NCI-H2196 treated with DMSO at 0.1 percent for 48 hours (cell line): Measurements from ENCODE around the gene GPD2.
"Not testable (repeated sequence)": the region's sequence is repeated elsewhere in the genome, so short reads cannot be mapped to it uniquely, and the experiment has no call there.

Experiments used
- DNase-seq: peaks from one replicate; lab custom pipeline; 2025; ENCODE audit not compliant: unreplicated experiment; lab: John Stamatoyannopoulos, UW

Gene GPD2

DNA sequence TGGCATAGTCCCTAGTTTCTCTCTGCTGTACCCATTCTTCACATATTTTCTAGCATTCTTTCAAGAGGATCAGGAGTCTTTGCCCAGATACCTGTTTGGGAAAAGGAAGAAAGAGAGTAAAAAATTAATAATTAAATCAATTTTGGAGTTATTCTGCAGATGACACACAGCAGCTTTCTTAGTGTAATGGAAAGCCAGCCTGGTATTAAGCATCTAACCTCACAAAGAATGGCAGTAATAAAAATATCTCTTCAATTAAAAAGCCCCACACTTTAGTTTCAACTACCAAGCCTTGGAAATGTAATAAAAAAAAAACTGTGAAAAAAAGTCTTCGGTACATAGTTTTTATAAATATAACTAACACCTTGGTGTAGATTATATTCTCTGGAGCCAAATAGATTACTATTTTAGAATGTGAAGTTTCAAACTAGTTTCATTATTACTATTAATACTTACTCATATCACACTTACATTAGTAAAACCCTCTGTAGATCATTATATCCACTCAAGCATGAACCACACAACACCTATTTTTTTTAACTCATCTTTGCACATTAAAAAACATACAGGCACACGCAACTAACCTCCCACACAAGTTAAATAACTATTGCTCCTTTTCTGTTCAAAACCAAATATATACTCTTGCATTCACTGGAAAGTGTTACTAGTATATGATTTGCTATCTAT is 90.9 kb downstream of the GPD2 start:
- no peak for DNase-seq

DNA sequence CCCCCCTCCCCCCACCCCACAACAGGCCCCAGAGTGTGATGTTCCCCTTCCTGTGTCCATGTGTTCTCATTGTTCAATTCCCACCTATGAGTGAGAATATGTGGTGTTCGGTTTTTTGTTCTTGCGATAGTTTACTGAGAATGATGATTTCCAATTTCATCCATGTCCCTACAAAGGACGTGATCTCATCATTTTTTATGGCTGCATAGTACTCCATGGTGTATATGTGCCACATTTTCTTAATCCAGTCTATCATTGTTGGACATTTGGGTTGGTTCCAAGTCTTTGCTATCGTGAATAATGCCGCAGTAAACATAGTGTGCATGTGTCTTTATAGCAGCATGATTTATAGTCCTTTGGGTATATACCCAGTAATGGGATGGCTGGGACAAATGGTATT is 92.4 kb downstream of the GPD2 start:
- not testable (repeated sequence) for DNase-seq

DNA sequence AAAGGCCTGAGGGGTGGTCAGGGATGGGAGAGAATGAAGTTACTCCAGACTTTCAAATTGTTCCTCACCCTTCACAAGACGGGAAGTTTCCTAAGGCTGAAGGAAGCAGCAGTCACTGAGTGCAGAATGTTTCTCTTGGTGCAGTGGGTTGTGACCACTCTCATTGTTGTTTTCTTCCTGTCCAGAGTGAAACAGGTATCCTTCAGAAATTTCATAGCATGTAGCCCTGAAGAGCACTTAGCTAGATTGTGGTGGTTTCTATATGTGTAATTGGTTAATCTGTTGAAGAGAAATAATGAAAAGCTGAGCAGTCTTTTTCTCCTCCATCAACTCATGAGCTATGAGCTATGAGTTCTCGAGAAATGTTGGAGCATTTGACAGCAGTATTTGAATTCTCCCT is 96.8 kb downstream of the GPD2 start:
- no peak for DNase-seq

DNA sequence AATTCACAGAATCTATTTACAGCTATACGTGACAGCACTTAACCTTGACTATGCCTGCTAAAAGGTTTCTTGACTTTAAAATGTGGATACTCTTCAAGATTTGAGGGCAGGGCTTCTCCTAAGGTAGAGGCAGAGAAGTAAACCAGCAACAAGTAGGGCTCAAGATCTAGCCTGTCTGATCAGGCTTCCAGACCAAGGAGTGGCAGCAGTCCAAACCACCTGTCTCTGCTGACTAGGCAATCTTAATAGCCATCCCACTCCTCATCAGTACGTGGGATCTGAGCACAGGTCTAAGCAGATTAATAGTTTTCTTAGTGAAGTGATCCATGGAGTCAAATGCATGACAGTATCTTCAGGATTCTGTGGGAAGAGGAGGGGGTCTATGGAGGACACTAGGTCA is 100.4 kb downstream of the GPD2 start:
- no peak for DNase-seq

DNA sequence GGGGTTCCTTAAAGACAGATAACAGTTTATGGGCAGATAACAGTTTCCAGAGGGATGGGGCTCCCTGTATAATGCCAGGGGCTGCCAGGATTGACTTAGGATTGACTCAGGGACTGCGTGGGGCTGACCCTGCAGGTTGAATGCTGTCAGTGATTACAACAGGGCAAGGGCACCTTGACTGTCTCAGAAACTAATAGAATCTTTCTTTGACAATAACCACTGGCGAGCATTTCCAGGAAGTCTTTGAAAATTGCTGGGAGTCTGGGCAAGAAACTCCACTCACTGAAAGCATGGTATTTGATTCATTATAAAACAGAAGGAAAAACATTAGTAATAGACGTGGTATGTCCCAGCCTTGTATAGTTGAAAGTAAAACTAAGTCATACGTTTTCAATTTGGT is 101.0 kb downstream of the GPD2 start:
- no peak for DNase-seq

DNA sequence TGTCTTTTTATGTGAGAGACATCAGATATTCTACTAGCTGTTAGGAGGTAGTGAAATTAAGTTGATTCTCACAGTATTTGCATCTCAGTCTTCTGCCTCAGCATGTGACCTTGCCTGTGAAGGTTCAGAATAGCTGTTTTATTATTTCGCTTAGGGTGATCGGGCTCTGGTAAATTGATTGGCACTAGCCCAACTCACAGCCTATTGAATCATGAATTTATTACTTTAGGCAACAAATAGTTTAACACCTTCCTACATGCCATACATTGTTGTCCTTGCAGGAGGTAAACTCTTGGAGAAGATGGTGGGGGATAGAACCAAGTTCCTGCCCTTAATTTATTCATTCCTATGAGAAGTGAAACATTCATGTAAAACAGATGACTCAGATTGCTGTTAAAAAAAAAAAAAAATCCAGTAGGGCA is 101.9 kb downstream of the GPD2 start:
- DNase-seq: no peak

DNA sequence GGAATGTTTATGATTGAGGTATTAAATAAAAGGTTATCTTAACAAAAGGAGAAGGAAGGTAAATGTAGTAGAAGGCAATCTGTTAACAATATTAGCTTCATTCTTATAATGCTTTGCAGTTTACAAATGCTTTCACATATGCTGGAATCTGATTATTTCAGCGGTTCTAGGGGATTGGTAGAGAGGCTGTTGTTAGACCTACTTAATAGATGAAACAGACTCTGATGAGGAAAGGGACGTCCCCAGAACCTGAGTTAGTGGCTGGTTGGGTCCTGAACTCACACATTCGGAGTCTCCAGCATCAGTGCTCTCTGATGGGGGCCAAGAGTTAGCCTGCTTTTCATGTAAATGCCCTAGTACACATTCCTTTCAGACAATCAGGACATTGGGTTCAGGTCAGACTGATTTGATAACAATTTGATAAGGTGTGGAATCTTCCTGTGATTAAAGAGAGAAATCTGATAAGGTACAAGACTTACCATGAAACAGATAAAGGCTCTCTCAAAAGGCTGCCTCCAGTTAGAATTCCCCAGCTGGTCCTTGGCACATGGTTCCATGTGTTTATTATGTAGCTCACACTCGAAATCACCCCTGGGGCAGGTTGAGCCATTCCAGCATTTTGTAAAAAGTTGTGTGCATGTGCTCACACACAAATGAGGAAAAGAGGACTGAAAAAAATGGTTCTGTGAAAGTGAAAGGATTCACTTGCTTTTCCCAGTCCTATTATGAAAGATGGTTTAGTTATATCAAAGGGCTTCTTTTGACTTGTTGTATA is 103.1 kb downstream of the GPD2 start:
- DNase-seq: no peak

DNA sequence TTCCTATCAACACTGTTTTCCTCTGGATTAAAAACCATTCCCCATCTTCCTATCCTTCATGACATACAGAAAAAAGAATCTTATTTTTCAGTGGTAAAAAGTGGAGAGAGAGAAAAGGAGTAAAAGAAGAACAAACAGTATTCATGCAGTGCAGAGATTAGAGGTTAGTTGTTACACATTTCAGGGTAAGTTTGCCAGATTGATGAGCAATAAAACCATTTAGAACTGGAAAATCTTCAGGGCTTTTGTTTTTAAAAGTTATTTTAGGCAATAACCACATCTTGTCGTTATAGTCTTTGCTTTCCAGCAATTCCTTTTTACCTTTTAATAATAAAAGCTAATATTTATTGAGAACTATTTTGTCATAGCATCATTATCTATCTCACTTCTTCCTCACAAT is 104.5 kb downstream of the GPD2 start:
- DNase-seq: no peak

DNA sequence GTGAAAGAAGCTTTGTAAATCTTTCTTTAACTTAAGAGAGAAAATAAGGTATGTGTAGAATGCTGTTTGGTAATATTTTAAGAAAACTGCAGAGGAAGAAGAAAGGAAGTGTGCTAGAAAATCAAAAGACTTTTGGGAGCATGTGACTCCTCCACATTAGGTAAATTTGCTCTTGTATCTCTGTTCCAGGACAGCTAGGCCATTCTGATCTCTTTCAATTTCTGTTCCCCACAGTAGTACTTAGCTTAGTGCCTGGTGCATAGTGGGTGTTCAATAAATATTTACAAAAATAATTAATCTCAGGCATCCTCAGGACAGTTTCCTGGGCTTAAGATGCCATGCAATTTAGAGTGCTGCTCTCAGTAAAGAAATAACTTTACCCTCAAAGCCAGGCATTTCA is 105.0 kb downstream of the GPD2 start:
- no peak for DNase-seq

DNA sequence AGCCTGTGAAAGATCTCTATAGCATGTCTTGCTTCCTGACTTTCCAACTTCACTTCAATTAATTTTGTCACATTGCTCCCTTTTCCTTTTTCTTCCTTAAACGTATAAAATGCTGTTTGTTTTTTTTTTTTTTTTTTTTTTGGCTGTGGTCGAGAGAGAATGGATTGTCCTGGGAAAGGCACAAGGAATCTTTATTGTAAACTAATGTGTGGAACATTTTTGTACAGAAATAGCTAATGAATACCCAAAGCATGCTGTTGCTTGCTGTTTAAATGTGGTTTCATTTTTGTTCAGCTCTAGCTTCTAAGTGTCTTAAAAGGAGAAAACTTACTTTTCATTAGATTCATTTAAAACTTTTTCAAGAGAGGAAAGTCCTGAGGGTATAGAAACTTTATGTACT is 105.5 kb downstream of the GPD2 start:
- DNase-seq: no peak

DNA sequence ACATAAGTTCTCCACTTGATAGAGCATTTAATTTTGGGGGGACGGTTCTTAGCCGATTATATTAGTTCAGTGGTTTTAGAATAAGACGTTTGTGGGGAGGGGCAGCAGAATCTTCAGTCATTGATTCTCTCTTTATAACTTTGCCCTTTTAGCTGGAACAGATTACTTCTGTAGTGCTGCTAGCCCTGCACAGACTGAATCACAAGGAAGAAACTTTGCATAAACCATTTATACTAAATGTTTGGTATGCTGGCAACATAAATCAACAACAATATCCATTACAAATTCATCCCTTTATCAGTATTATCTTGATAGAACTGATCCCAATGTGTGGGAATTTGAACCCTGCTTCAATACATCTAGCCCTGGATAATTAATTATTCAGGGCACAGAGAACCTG is 112.2 kb downstream of the GPD2 start:
- no peak for DNase-seq

DNA sequence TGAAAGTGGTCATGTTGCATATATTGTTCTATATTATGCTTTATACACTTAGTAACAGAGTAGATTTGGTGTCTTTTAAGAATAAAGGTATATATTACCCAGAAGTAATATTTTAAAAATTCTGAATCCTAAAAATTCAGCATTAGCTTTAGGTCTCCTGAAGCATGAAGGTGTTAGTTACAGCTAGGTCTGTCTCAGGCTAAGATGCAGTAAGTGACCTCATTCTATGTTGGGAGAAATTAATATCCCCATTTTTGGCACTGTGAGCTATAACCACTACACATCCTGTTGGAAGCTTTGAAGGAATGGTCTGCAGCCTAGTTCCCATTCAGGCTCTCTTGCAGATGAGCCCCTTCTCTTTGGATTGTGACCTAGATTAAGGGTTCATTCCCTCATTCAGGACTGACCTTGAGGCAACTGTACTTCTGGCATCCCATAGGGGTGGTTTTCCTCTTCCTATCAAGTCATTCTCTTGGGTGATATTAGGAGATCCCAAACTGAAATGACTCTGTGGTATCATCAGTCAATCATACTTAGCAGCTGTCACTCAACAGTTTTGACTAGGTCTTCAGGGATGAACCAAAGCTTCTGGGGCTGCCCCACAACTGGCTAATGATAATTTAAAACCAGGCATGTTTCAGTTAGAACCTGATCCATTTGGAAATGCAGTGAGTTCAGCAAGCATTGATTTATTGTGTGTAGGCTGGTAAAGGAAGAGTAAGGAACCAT is 117.7 kb downstream of the GPD2 start:
- no peak for DNase-seq

DNA sequence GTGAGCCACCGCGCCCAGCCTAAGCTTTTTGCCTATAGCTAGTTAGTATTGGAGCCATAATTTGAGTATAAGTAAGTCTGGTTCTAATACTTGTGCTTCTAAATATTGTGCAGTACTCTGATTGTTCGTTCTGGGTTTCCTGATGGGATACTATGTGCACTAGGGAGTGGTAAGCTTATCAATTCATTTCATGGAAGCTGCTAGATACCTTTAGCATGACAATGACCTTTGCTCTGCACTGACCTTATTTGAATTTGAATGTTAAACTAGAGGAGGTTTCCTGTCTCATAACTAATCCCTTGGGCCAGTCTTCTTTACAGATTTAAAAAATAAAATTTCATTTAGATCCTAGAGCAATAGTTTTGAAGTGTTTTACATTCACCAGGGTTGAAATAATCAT is 125.1 kb downstream of the GPD2 start:
- no peak for DNase-seq

DNA sequence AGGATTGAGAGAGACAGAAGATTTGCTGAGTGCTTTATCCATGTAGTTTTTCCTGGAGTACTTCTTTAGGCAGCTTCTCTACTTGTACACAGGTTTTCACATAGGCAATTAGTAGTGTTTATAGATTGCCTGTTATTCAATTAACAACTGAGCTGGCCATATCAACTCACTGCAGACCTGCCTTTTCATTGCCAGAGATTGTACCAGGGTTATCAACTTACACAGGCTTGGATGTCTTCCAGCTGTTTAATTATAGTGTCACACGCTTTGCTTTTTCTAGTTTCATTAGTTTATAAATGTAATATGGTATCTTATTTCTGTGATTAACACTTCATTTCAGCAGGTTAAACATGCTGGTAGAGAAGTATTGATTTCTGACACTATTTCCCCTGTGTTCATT is 125.9 kb downstream of the GPD2 start:
- DNase-seq: peak; percentile 44

DNA sequence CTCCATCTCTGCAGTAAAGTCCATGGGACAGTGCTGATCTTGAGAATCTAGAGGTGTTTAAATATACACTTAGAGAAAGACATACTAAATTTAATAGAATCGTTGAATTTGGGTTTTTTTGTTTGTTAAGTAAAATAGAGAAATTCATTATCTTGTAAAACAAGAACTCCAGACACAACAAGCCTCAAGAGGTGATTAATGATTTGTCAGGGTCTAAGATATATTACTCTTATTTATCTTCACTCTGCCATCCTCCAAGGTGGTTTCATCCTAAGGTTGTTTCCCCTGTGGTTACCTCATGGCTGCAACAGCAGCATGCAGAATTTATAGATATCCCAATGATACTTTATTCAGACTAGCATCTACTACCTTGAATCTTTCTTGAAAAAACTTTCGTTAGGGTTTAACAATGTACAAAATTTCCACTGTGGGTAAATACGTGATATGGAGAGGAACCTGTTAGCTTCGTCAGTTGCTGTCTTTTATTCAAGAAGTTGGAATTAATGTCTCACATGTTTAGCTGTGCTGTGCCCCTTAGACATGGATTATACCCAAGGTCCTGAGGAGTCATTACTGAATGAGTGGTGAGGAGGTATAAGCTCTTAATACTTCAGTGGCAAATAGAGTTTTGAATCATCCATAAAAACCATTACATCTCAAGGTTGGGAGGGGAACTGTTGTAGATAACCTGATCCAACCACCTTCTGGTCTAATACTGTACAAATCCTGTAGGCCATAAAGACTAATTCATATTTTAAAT is 128.0 kb downstream of the GPD2 start:
- DNase-seq: no peak

DNA sequence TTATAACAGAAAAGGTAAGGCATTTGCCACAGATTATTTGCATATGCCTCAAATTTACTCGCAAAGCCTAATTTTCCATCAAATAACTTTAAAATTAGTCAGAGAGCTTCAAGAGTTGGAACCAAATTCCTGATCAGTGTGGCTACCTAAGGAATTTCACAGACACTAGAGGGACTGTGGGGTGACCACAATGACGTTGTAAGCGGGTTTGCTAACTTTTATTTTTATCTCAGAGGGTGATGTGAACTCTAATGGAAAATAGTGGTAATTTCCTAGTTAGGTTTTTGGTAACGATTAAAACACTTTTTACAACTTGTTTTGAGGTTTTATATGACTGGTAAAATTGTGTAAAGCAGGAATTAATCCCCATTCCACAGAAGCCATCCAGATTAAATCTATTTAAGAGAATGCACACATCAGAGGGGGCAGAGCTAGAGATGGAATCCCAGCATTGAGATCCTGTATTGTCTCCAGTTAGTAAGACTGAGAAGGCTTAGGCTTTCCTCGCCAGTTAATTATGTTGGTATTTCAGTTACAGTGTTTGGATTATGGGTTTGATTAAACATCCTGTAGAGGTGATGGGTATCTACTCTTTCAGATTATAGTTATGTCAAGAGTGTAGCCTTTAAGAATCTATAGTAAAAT is 129.0 kb downstream of the GPD2 start:
- no peak for DNase-seq

DNA sequence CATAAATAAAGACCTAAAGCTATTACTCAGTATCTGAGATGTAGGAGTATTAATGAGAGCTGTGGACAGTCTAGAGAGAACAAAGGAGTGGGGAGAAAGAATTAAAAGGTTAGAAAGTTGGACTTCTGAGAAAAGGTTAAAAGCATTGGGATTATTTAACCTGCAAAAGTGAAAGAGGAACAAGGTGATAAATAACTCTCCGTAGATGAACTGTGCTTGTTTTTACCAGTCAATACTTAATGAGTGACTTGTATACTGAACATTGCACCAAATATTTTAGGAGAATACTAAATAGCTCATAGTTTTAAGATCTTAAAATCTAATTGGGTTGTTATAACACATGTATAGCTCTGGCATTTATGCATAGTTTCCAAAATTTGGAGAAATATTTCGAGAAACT is 137.5 kb downstream of the GPD2 start:
- no peak for DNase-seq

DNA sequence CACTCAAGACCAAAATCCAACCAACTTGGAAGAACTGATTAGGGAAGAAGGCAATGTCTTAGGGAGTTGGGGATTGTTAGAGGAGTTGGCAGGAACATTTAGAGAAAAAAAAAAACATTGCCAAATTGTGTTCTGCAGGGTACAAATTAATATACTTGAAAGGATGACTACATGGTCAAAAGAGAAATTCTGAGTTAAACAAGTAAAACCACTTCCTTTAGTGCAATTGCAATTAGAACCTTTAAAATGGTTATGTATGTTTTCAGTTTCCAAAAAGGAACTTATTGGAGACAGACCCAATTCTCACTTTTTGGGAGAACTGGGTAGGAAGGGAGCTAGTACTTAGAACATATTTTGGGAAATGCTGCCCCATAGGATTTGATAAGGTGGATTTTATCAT is 137.9 kb downstream of the GPD2 start:
- no peak for DNase-seq

DNA sequence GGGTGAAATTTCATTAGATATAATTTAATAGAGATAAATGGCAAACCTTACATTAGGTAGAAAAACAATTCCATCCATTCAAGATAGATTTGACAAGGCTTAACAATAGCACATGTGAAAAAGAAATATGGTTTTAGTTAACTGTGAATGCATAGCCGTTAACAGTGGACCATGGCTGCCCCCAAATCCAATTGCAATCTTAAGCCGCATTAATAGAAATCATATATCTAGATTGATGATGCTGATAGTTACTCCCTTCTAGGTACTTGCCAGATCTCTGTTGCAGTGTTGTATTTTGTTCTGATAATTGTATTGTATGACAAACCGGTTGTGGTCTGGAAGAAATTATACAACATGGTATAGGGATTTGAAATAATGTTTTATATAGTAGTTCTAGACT is 139.8 kb downstream of the GPD2 start:
- no peak for DNase-seq

DNA sequence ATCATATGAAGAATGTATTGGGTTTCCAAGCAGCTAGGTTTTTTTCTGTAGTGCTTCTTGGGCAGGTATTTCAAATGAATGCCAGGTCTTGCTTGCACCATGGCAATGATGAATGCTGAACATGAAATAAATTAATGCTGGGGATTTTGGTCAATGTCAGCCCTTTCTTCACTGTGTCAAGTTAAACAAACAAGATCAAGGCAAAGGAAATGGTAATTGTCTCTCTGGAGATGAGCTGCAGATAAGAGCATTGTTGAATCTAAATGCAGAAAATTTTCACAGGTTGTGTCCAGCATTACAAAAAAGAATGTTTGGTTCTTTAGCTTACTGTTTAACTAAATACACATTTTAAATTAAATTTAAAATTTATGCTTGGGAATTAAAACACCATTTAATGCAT is 144.3 kb downstream of the GPD2 start:
- no peak for DNase-seq

DNA sequence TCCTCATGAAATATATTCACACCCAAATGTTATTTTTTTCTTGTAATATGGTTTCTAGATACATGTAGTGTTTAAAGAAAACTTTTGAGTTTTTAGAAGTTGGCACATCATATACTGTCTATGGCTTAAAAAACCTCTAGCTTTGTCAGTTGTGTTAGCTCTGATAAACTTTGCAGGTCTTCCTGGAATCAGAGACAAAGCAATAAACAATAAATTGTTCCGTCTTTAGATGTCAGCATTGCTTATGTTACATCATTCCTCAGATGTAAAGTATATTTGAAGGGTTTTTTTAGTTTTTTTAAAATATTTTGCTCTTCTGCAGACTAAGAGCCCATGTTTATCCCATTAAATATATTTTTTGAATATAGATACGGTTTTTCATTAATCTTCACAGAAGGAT is 145.1 kb downstream of the GPD2 start:
- no peak for DNase-seq
